Measurements from ENCODE around the gene ZSWIM9.

Gene ZSWIM9

GRCh38 chr19:48174445-48175030, 4.1 kb downstream of the ZSWIM9 start:
- Histone ChIP-seq H3K36me3 (ENCODE audit: control insufficient read depth, insufficient read depth, low read length) (peaks cover 5% of the 10 kb centered on the region), H3K27me3 (replicated peaks; ENCODE audit: control insufficient read depth, insufficient read depth, low read length) (no peaks in the 10 kb centered on the region), H3K4me3 (replicated peaks; ENCODE audit: low read depth, low read length) (no peak overlapping the region)
- DNase-seq (ENCODE audit: extremely low read depth, insufficient read length), result no peak
- no peak for TF ChIP-seq CTCF (IDR thresholded peaks at IDR 0.05; ENCODE audit: insufficient read depth, low read length, poor library complexity, severe bottlenecking)

GRCh38 chr19:48175578-48175977, 5.1 kb downstream of the ZSWIM9 start:
- no peak for DNase-seq (ENCODE audit: extremely low read depth, insufficient read length)

GRCh38 chr19:48176226-48176625, 5.7 kb downstream of the ZSWIM9 start:
- DNase-seq (ENCODE audit: extremely low read depth, insufficient read length), result no peak

More at GRCh38 chr19:48175578-48175977, 5.1 kb downstream of the ZSWIM9 start:
- H3K4me3 ChIP-seq (replicated peaks; ENCODE audit: low read depth, low read length), result no peak overlapping the region
- no peaks in the 10 kb centered on the region for H3K27me3 ChIP-seq (replicated peaks; ENCODE audit: control insufficient read depth, insufficient read depth, low read length)
- H3K36me3 ChIP-seq (ENCODE audit: control insufficient read depth, insufficient read depth, low read length), result peaks cover 5% of the 10 kb centered on the region
- TF ChIP-seq CTCF (IDR thresholded peaks at IDR 0.05; ENCODE audit: insufficient read depth, low read length, poor library complexity, severe bottlenecking), result no peak

GRCh38 chr19:48181505-48181904, 11.0 kb downstream of the ZSWIM9 start:
- H3K36me3 ChIP-seq (ENCODE audit: control insufficient read depth, insufficient read depth, low read length), result peaks cover 4% of the 10 kb centered on the region
- TF ChIP-seq CTCF (IDR thresholded peaks at IDR 0.05; ENCODE audit: insufficient read depth, low read length, poor library complexity, severe bottlenecking), result no peak
- H3K27me3 ChIP-seq (replicated peaks; ENCODE audit: control insufficient read depth, insufficient read depth, low read length), result no peaks in the 10 kb centered on the region
- H3K4me3 ChIP-seq (replicated peaks; ENCODE audit: low read depth, low read length), result no peak overlapping the region
- no peak for DNase-seq (ENCODE audit: extremely low read depth, insufficient read length)

More at GRCh38 chr19:48176226-48176625, 5.7 kb downstream of the ZSWIM9 start:
- no peak for TF ChIP-seq CTCF (IDR thresholded peaks at IDR 0.05; ENCODE audit: insufficient read depth, low read length, poor library complexity, severe bottlenecking)
- Histone ChIP-seq H3K36me3 (ENCODE audit: control insufficient read depth, insufficient read depth, low read length) (peaks cover 5% of the 10 kb centered on the region), H3K27me3 (replicated peaks; ENCODE audit: control insufficient read depth, insufficient read depth, low read length) (no peaks in the 10 kb centered on the region), H3K4me3 (replicated peaks; ENCODE audit: low read depth, low read length) (no peak overlapping the region)

GRCh38 chr19:48182434-48182833, 12.0 kb downstream of the ZSWIM9 start:
- no peak for TF ChIP-seq CTCF (IDR thresholded peaks at IDR 0.05; ENCODE audit: insufficient read depth, low read length, poor library complexity, severe bottlenecking)
- Histone ChIP-seq H3K36me3 (ENCODE audit: control insufficient read depth, insufficient read depth, low read length) (peaks cover 4% of the 10 kb centered on the region), H3K27me3 (replicated peaks; ENCODE audit: control insufficient read depth, insufficient read depth, low read length) (no peaks in the 10 kb centered on the region), H3K4me3 (replicated peaks; ENCODE audit: low read depth, low read length) (no peak overlapping the region)
- DNase-seq (ENCODE audit: extremely low read depth, insufficient read length), result no peak

- Histone ChIP-seq H3K36me3 (ENCODE audit: control insufficient read depth, insufficient read depth, low read length) (peaks cover 2% of the 10 kb centered on the region), H3K4me3 (replicated peaks; ENCODE audit: low read depth, low read length) (no peak overlapping the region), H3K27me3 (replicated peaks; ENCODE audit: control insufficient read depth, insufficient read depth, low read length) (no peaks in the 10 kb centered on the region)
- DNase-seq (ENCODE audit: extremely low read depth, insufficient read length), result no peak
- no peak for TF ChIP-seq CTCF (IDR thresholded peaks at IDR 0.05; ENCODE audit: insufficient read depth, low read length, poor library complexity, severe bottlenecking)
Measured at GRCh38 chr19:48183356-48183755, 12.9 kb downstream of the ZSWIM9 start.
